ENCODE data around the gene CRADD.

DNA sequence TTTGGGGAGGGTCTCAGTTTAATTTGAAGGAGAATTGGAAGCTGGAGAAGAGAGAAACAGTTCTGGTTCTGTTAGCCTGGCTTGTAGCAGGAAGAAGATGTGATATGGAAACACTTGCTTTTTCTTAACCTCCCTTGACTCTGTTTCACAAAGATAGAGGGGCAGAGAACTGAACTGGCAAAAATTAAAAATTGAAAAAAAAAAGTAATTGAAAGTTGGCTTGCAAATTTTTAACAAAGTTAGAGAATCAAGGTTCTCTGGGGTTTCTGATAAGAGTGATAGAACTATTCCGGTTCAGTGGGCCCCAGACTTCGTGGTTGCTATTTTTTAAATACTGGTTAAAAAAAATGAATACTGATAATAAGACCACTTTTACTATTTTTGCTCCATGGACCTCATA, 2.8 kb downstream of the CRADD start:
- TF ChIP-seq CTCF (IDR thresholded peaks at IDR 0.05) = no peak
- TF ChIP-seq POLR2A (IDR thresholded peaks at IDR 0.05) = no peak

Measured in suprapubic skin (tissue), 3 donors.